Measurements from ENCODE around the gene PCID2. TPM values are rescaled to one million over a fixed set of nuclear protein-coding genes. Genes with fewer than 3 reads are reported as not detected.

PCID2 gene
- total RNA-seq, 2 experiments from 2014 or later, result 66.7 to 72.8 TPM

GRCh38 chr13:113161433-113161832 lies 47.0 kb downstream of the PCID2 start:
- Mint-ChIP-seq H3K27ac (peak overlapping the region; percentile 26), H3K36me3 (ENCODE audit: low read depth) (no peaks in the 10 kb centered on the region), H3K4me3 (peak overlapping the region; percentile 20), H3K4me1 (peaks cover 17% of the 10 kb centered on the region), H3K27me3 (no peaks in the 10 kb centered on the region), H3K9me3 (ENCODE audit: low read depth) (no peaks in the 10 kb centered on the region)
- ATAC-seq, result no peak
- intact Hi-C loops (cut with DNase I, micrococcal nuclease), result no loop called here
- POLR2A ChIA-PET, result no interaction called here
- CTCF ChIA-PET, result interaction anchor here (0.6 kb wide), 1 partner anchor 69 kb away, joined by 3 read pairs; no protein-coding TSS in a partner anchor
- DNase-seq, result no peak

- POLR2A ChIA-PET, result no interaction called here
- Mint-ChIP-seq H3K4me1 (peaks cover 12% of the 10 kb centered on the region), H3K4me3 (peak overlapping the region; percentile 20), H3K9me3 (ENCODE audit: low read depth) (no peaks in the 10 kb centered on the region), H3K27me3 (no peaks in the 10 kb centered on the region), H3K27ac (peak overlapping the region; percentile 26), H3K36me3 (ENCODE audit: low read depth) (no peaks in the 10 kb centered on the region)
- CTCF ChIA-PET, result interaction anchor here (0.6 kb wide), 1 partner anchor 69 kb away, joined by 3 read pairs; no protein-coding TSS in a partner anchor
- intact Hi-C loops (cut with DNase I, micrococcal nuclease), result no loop called here
- no peak for DNase-seq
- ATAC-seq, result no peak
Observed at GRCh38 chr13:113160983-113161382, 47.5 kb downstream of the PCID2 start.

GRCh38 chr13:113159701-113160100 lies 48.8 kb downstream of the PCID2 start:
- Mint-ChIP-seq H3K4me1 (peaks cover 8% of the 10 kb centered on the region), H3K27me3 (no peaks in the 10 kb centered on the region), H3K36me3 (ENCODE audit: low read depth) (no peaks in the 10 kb centered on the region), H3K4me3 (no peak overlapping the region), H3K27ac (no peak overlapping the region), H3K9me3 (ENCODE audit: low read depth) (peaks cover 7% of the 10 kb centered on the region)
- DNase-seq, result no peak
- intact Hi-C loops (cut with DNase I, micrococcal nuclease), result no loop called here
- POLR2A ChIA-PET, result no interaction called here
- no peak for ATAC-seq
- CTCF ChIA-PET, result interaction anchor here (0.6 kb wide), 1 partner anchor 297 kb away, joined by 3 read pairs; no protein-coding TSS in a partner anchor

GRCh38 chr13:113158946-113159345 lies 49.5 kb downstream of the PCID2 start:
- CTCF ChIA-PET, result no interaction called here
- POLR2A ChIA-PET, result no interaction called here
- DNase-seq (no peak), ATAC-seq (no peak)
- Mint-ChIP-seq H3K4me3 (no peak overlapping the region), H3K27ac (no peak overlapping the region), H3K4me1 (peaks cover 8% of the 10 kb centered on the region), H3K9me3 (ENCODE audit: low read depth) (peaks cover 7% of the 10 kb centered on the region), H3K27me3 (no peaks in the 10 kb centered on the region), H3K36me3 (ENCODE audit: low read depth) (no peaks in the 10 kb centered on the region)
- intact Hi-C loops (cut with DNase I, micrococcal nuclease), result no loop called here

GRCh38 chr13:113157929-113158747 lies 50.3 kb downstream of the PCID2 start, which contains the start of gene PROZ:
Gene PROZ, plus strand, starts transcription at chr13:113158648. Its CDS starts 13 bp downstream, at chr13:113158661.
- DNase-seq (no peak), ATAC-seq (no peak)
- no peaks in the 10 kb centered on the region for H3K27me3 Mint-ChIP-seq
- peaks cover 12% of the 10 kb centered on the region for H3K4me1 Mint-ChIP-seq
- H3K27ac Mint-ChIP-seq, result no peak within 1 kb of the TSS
- H3K4me3 Mint-ChIP-seq, result no peak within 1 kb of the TSS
- POLR2A ChIA-PET, result no interaction called here
- intact Hi-C loops (cut with DNase I, micrococcal nuclease), result no loop called here
- CTCF ChIA-PET, result no interaction called here
- H3K36me3 Mint-ChIP-seq (ENCODE audit: low read depth), result no peaks in the 10 kb centered on the region
- H3K9me3 Mint-ChIP-seq (ENCODE audit: low read depth), result peaks cover 7% of the 10 kb centered on the region

- Mint-ChIP-seq H3K4me3 (no peak overlapping the region), H3K27me3 (peaks cover 6% of the 10 kb centered on the region), H3K36me3 (ENCODE audit: low read depth) (peaks cover 2% of the 10 kb centered on the region), H3K4me1 (peaks cover 18% of the 10 kb centered on the region), H3K27ac (no peak overlapping the region), H3K9me3 (ENCODE audit: low read depth) (peaks cover 7% of the 10 kb centered on the region)
- ChIA-PET POLR2A (no interaction called here), CTCF (interaction anchor here (1.1 to 1.5 kb wide), 2 partner anchors 10 to 17 kb away, joined by 3 to 5 read pairs; no protein-coding TSS in a partner anchor)
- ATAC-seq (no peak), DNase-seq (no peak)
- intact Hi-C loops (cut with DNase I, micrococcal nuclease), result no loop called here
Observed at GRCh38 chr13:113157206-113157928, 51.1 kb downstream of the PCID2 start.

- ChIA-PET POLR2A (no interaction called here), CTCF (interaction anchor here (0.6 to 1.5 kb wide), 4 partner anchors 9 to 30 kb away, joined by 3 to 5 read pairs (median 3); no protein-coding TSS in a partner anchor)
- ATAC-seq, result no peak
- Mint-ChIP-seq H3K4me3 (no peak overlapping the region), H3K27me3 (peaks cover 12% of the 10 kb centered on the region), H3K9me3 (ENCODE audit: low read depth) (peaks cover 7% of the 10 kb centered on the region), H3K27ac (no peak overlapping the region), H3K4me1 (peaks cover 18% of the 10 kb centered on the region), H3K36me3 (ENCODE audit: low read depth) (peaks cover 2% of the 10 kb centered on the region)
- DNase-seq, result no peak
- intact Hi-C loops (cut with DNase I, micrococcal nuclease), result no loop called here
Observed at GRCh38 chr13:113155982-113156655, 52.4 kb downstream of the PCID2 start.

- Mint-ChIP-seq H3K27ac (no peak overlapping the region), H3K36me3 (ENCODE audit: low read depth) (peaks cover 2% of the 10 kb centered on the region), H3K27me3 (peaks cover 13% of the 10 kb centered on the region), H3K9me3 (ENCODE audit: low read depth) (peaks cover 7% of the 10 kb centered on the region), H3K4me1 (peaks cover 17% of the 10 kb centered on the region), H3K4me3 (no peak overlapping the region)
- no peak for DNase-seq
- CTCF ChIA-PET, result interaction anchor here (1.1 kb wide), 2 partner anchors 9 to 24 kb away, joined by 3 read pairs; no protein-coding TSS in a partner anchor
- intact Hi-C loops (cut with DNase I, micrococcal nuclease), result no loop called here
- no peak for ATAC-seq
- POLR2A ChIA-PET, result no interaction called here
Observed at GRCh38 chr13:113155201-113155600, 53.3 kb downstream of the PCID2 start.

GRCh38 chr13:113153810-113154748 lies 54.4 kb downstream of the PCID2 start:
- ATAC-seq (peak; percentile 72), DNase-seq (peak; percentile 80)
- no peak overlapping the region for H3K27ac Mint-ChIP-seq
- ChIA-PET CTCF (interaction anchor here (0.6 kb wide), 1 partner anchor 143 kb away, joined by 3 read pairs; the partner anchor contains the start of gene LAMP1), POLR2A (no interaction called here)
- peaks cover 13% of the 10 kb centered on the region for H3K27me3 Mint-ChIP-seq
- peaks cover 7% of the 10 kb centered on the region for H3K9me3 Mint-ChIP-seq (ENCODE audit: low read depth)
- intact Hi-C loops (cut with DNase I, micrococcal nuclease), result loop anchor here (1.0 to 5.0 kb wide), 4 partner anchors 53 to 212 kb away; partner anchors contain the start of genes CUL4A (in 2 of the 2), LAMP1 (in 1 of the 2) and PCID2 (in 1 of the 2)
- peak overlapping the region; percentile 67 for H3K4me3 Mint-ChIP-seq
- peaks cover 2% of the 10 kb centered on the region for H3K36me3 Mint-ChIP-seq (ENCODE audit: low read depth)
- H3K4me1 Mint-ChIP-seq, result peaks cover 17% of the 10 kb centered on the region

GRCh38 chr13:113152984-113153809 lies 55.3 kb downstream of the PCID2 start:
- ChIA-PET POLR2A (no interaction called here), CTCF (interaction anchor here (0.6 kb wide), 1 partner anchor 144 kb away, joined by 3 read pairs; the partner anchor contains the start of gene LAMP1)
- ATAC-seq (peak; percentile 21), DNase-seq (peak; percentile 34)
- intact Hi-C loops (cut with DNase I, micrococcal nuclease), result loop anchor here (5.0 kb wide), 3 partner anchors 54 to 211 kb away; partner anchors contain the start of genes CUL4A (in 1 of the 2), LAMP1 (in 1 of the 2) and PCID2 (in 1 of the 2)
- peaks cover 13% of the 10 kb centered on the region for H3K27me3 Mint-ChIP-seq
- peaks cover 17% of the 10 kb centered on the region for H3K4me1 Mint-ChIP-seq
- peaks cover 7% of the 10 kb centered on the region for H3K9me3 Mint-ChIP-seq (ENCODE audit: low read depth)
- peak overlapping the region; percentile 70 for H3K27ac Mint-ChIP-seq
- H3K4me3 Mint-ChIP-seq, result peak overlapping the region; percentile 67
- peaks cover 2% of the 10 kb centered on the region for H3K36me3 Mint-ChIP-seq (ENCODE audit: low read depth)
